ENCODE results near the gene YIF1B. TPM values are rescaled to one million over a fixed set of nuclear protein-coding genes. Genes with fewer than 3 reads are reported as not detected.
"Not testable (repeated sequence)": the region's sequence is repeated elsewhere in the genome, so short reads cannot be mapped to it uniquely, and the experiment has no call there.

Gene YIF1B, protein sequence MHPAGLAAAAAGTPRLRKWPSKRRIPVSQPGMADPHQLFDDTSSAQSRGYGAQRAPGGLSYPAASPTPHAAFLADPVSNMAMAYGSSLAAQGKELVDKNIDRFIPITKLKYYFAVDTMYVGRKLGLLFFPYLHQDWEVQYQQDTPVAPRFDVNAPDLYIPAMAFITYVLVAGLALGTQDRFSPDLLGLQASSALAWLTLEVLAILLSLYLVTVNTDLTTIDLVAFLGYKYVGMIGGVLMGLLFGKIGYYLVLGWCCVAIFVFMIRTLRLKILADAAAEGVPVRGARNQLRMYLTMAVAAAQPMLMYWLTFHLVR
- 10 to 100 TPM; 24.2 to 31.5 TPM for total RNA-seq
- long read RNA-seq, transcript YIF1B-216 (8 exons, 1,181 nt) = major isoform, 21 of 52 reads
- long read RNA-seq, transcript YIF1B-203 (8 exons, 1,225 nt) = minor isoform, 12 of 52 reads
- long read RNA-seq, partial matches to known transcripts = 0 of 52 reads
- long read RNA-seq, other reads (novel, unspliced or antisense) = 12 of 52 reads

- intact Hi-C loops (cut with DNase I) = no loop called here
- peak; percentile 94 to 97 for ATAC-seq
Measured at GRCh38 chr19:38315657-38316476, at the start of gene YIF1B. TSS of gene YIF1B (minus strand) at chr19:38315947. CDS start at chr19:38315917, 30 bp downstream.

GRCh38 chr19:38362946-38363688 is 47.4 kb upstream of the YIF1B start:
- intact Hi-C loops (cut with DNase I); ATAC-seq; DNase-seq: not testable (repeated sequence)

More at GRCh38 chr19:38315657-38316476, at the start of gene YIF1B:
- DNase-seq = peak; percentile 98

DNA sequence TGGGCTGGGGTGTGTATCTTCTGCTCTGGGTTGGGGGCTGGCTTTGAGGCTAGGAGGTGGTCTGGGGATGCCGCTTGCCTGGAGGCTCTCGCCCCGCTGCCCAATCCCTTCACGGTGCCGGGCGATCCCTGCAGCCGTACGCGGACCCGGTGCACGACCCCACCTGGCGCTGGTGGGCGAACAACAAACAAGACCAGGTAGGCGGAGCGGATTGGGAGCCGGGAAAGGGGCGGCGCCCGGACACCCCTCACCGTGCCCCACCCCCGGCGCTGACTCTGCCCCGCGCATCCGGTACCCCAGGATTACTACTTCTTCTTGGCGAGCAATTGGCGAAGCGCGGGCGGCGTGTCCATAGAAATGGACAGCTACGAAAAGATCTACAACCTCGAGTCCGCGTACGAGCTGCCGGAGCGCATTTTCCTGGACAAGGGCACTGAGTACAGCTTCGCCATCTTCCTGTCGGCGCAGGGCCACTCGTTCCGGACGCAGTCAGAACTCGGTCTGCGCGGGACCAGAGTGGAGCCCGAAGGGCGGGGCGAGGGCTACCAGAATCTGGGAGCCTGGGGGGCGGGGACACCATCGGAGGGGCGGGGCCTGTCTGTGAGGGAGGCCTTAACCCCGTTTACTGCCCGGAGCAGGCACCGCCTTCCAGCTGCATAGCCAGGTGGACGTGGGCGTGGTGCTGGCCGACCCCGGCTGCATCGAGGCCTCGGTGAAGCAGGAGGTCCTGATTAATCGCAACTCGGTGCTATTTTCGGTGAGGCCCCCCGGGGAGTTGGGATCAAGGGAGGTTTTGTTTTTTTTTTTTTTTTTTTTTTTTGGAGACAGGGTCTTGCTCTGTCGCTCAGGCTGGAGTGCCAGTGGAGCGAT is 46.6 kb upstream of the YIF1B start:
- ATAC-seq (peak; percentile 77 to 92), DNase-seq (peak; percentile 91)
- intact Hi-C loops (cut with DNase I) = no loop called here

DNA sequence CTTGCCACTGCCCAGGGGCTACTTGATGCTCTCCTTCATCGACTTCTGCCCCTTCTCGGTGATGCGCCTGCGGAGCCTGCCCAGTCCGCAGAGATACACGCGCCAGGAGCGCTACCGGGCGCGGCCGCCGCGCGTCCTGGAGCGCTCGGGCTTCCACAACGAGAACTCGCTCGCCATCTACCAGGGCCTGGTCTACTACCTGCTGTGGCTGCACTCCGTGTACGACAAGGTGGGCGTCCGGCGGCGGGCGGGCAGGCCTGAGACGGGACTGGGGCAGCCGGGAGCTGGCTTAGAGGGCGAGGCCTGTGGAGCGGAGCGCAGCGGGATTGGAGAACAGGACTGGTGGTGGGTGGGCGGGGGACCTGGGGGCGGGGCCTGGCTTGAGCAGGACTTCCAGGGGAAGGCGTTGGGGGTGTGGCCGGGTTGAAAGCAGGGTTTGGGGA is 45.9 kb upstream of the YIF1B start:
- ATAC-seq (peak; percentile 94 to 95), DNase-seq (peak; percentile 85)
- intact Hi-C loops (cut with DNase I) = no loop called here

DNA sequence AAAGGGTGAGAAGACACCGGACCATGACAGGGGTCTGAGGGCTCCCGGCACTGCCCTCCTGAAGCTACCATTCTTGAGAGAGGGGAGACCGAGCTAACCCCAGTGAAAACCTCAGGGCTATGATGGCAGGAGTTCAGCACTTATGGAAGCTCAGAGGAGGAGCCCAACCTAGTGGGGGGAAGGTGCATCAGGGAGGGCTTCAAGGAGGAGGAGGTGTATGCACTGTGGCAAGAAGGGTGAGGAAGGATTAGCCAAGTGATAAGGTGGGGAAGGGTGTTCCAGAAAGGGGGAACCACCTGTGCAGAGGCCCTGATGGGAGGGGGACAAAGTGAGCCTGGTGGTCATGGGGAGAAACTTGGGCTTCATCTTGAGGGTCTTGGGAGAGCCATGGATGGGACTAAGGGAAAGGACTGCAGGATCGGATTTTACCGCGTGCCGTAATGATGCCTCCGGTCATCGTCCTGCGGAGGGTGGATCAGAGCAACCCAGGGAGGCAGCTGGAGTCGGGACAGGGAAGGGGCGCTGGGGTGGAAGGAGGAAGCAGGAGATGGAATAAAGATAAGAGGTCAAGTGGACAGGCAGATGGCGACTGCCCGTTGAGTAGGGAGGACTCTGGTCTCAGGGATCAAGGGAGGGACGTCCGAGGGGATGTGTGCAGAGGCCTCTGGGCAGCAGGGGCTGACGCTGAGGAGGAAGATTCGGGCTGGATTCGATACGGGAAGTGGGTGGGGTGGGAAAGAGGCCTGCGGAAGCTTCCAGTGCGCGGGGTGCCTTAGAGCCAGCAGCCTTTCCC is 45.3 kb upstream of the YIF1B start:
- ATAC-seq (peak in 1 of 2 donors; percentile 9), DNase-seq (no peak)
- intact Hi-C loops (cut with DNase I) = no loop called here

DNA sequence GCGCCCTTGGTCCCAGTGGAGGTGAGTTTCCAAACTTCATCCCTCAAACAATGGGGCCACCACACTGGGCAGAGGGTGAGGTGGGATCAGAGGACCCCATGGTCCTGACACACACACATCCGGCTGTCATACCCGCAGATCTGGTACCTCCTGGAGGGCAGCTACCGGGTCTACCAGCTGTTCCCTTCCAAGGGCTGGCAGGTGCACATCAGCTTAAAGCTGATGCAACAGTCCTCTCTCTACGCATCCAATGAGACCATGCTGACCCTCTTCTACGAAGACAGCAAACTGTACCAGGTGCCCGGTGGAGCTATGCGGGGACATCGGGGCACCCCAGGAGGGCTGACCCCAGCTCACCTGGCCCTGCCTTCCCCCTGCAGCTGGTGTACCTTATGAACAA is 44.6 kb upstream of the YIF1B start:
- DNase-seq (no peak), ATAC-seq (no peak)
- intact Hi-C loops (cut with DNase I) = no loop called here

DNA sequence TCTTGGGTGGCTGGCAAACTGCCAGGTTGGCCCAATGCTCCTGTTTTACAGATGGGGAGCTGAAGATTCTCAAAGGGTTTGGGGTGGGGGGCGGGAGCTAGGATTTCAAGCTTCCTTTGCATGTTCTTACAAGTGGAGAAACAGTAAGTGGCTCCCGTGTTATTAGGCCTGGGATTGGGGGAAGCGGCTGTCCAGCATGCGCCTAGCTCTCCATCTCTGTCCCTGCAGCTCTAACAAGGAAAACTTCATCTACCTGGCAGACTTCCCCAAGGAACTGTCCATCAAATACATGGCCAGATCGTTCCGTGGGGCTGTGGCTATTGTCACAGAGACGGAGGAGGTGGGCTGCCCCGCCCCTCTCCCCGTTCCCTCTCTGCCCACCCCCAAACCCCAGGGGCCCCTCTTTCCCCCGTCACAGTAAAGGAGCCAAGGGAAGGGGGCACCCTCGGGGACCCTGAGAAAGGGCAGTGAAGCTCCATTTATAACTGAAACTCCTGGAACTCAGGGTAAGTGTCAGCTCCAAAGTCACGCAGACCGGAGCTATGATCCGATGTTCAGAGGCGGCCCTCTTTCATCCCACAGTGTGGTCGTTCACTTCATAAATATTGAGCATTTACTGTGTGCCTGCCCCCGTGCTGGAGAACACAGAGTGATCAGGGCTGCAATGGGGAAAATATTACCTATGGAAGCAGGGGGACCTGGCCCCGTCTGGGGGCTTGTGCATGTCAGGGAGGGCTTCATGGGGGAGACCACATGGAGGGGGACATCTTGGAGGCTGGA is 43.7 kb upstream of the YIF1B start:
- ATAC-seq = no peak
- intact Hi-C loops (cut with DNase I) = no loop called here

DNA sequence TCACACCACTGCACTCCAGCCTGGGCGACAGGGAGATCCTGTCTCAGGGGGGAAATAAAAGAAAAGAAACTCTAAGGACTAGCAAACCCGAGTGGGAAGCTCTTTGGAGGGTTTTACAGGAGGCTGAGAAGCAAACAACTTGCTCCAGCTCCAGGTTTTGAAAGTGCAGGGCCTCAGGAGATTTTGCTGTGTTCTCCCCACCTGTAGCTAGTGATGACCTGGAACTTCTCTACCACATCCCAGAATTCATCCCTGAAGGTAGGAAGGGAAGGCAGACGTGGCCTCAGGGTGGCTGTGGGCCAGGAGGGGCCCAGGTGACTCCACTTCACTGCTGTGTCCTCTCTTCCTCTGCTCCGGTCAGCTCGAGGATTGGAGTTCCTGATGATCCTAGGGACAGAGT is 42.3 kb upstream of the YIF1B start:
- no peak for ATAC-seq
- intact Hi-C loops (cut with DNase I) = no loop called here
- DNase-seq = no peak

More for the DNA sequence above, 43.7 kb upstream of the YIF1B start:
- no peak for DNase-seq

DNA sequence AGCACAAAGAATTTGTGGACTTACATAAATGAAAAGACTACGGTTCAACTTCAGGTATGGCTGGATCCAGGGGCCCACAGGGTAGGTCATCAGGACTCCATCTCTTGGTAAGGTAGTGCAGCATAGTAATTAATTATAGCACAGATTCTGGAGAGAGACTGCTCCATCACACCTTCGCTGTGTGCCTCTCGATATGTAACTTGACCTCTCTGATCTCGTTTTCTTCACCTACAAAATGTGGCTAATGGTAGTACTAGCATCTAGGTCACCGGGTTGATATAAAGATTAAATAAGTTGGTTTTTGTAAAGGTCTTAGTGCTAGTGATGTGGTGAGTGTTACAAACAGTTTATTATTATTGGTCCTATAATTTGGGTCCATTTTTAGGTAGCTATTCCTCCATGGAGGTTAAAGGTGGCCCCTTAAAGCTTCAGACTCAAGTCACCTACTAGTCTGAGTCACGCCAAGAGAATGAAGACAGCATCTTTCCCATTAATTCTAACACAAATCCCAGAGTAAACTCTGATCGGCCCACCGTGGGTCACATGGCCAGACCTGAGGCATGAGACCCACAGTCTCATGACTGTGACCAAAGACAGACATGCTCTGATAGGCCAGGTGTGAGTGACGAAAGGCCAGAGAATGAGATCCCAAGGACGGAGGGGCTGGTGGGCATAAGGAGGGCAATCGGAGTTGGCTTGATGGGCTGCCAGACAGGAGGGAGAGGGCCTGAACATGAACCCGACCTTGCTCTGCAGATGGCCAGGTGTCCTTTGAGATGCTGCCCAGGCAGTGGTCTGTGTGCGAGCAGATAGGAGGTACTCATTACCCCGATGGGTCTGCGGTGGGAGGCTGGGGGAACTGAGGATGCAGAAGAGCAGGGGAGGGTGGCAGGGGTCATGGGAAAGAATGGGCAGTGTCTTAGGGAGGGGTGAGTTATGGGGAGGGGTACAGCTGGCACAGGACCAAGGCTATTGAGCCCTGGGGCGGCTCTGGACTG is 40.3 kb upstream of the YIF1B start:
- ATAC-seq (no peak), DNase-seq (no peak)
- intact Hi-C loops (cut with DNase I) = no loop called here

- no peak for DNase-seq
- ATAC-seq = no peak
- intact Hi-C loops (cut with DNase I) = no loop called here
Measured at GRCh38 chr19:38352611-38353010, 36.9 kb upstream of the YIF1B start.

DNA sequence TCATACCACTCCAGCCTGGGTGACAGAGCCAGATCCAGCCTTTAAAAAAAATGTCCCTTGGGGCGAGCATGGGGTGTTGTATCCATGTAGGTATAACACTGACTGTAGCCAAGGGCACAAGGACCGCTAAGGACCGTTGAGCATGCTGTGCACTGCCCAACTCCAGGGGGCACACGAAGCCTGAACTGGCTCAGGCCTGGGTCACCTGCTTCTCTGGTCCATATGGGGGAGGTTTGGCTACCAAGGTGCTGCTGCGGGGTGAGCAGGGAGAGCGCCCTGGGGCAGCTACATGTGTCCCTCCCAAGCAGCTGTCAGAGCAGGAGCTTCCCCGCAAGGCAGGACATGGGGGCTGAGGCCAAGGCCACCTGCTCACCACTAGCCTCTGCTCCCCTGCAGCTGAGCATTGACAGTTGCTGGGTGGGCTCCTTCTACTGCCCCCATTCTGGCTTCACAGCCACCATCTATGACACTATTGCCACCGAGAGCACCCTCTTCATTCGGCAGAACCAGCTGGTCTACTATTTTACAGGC is 36.2 kb upstream of the YIF1B start:
- DNase-seq (no peak), ATAC-seq (no peak)
- intact Hi-C loops (cut with DNase I) = no loop called here

DNA sequence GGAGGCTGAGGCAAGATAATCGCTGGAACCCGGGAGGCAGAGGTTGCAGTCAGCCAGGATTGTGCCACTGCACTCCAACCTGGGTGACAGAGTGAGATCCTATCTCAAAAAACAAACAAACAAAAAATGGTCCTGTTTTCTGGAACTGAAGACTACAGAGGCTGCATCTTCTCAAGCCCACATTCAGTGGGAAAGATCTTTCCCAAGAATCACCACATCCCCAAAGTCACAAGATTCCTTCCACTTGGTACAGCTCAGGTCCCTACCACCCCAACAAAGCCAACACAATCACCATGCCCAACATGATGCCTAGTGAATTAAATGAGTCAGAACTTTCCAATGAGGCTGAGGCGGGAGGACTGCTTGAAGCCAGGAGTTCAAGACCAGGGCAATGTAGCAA is 35.1 kb upstream of the YIF1B start:
- DNase-seq = no peak
- intact Hi-C loops (cut with DNase I) = no loop called here
- no peak for ATAC-seq

DNA sequence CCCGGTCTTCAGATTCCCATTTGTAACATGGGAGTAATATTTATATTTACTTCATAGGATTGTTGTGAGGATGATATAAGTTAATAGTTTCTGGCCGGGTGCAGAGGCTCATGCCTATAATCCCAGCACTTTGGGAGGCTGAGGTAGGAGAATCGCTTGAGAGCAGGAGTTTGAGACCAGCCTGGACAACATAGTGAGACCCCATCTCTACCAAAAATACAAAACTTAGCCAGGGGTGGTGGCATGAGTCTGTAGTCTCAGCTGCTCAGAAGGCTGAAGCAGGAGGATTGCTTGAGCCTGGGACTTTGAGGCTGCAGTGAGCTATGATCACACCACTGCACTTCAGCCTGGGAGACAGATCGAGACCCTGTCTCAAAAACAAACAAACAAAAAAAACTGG is 31.1 kb upstream of the YIF1B start:
- no peak for ATAC-seq
- intact Hi-C loops (cut with DNase I) = no loop called here
- DNase-seq = no peak

- intact Hi-C loops (cut with DNase I) = no loop called here
- ATAC-seq (no peak), DNase-seq (no peak)
Measured at GRCh38 chr19:38340927-38341326, 25.2 kb upstream of the YIF1B start.

GRCh38 chr19:38339011-38339410 is 23.3 kb upstream of the YIF1B start:
- ATAC-seq = not testable (repeated sequence)
- intact Hi-C loops (cut with DNase I) = loop anchor here (5.0 to 10.0 kb wide), 3 partner anchors 194 to 444 kb away; no protein-coding TSS in a partner anchor

More at GRCh38 chr19:38339011-38339410, 23.3 kb upstream of the YIF1B start:
- DNase-seq = not testable (repeated sequence)
